ENCODE results near the gene PARD3.

- TF ChIP-seq CTCF (IDR thresholded peaks at IDR 0.05; ENCODE audit: insufficient read depth, low read length, poor library complexity, severe bottlenecking) (no peak), EZH2phosphoT487 (conservative IDR thresholded peaks at IDR 0.05; ENCODE audit: low read length) (no peak)
Measured at GRCh38 chr10:34826857-34827766, 12.0 kb upstream of the PARD3 start.
